Testis (tissue), 3 donors: ENCODE results near the gene CEP295NL. TPM values are rescaled to one million over a fixed set of nuclear protein-coding genes. Genes with fewer than 3 reads are reported as not detected.
"Not testable (repeated sequence)": the region's sequence is repeated elsewhere in the genome, so short reads cannot be mapped to it uniquely, and the experiment has no call there.

Experiments used
- DNase-seq: peaks from one replicate; pipeline ENCODE4 v3.0.0-alpha.2; 2019
- H3K27ac ChIP-seq, 2 donors: fragments of 200-600 bp; sonication (generic); one replicate each; pipeline ENCODE4 v1.5.1; 2019
- H3K27me3 ChIP-seq: fragments of 200-600 bp; sonication (generic); one replicate; pipeline ENCODE4 v1.5.1; 2019
- H3K36me3 ChIP-seq: fragments of 200-600 bp; sonication (generic); one replicate; pipeline ENCODE4 v1.5.1; 2017; ENCODE audit warnings: low read depth; ENCODE audit errors: missing control alignments
- H3K4me1 ChIP-seq: fragments of 200-600 bp; sonication (generic); one replicate; pipeline ENCODE4 v1.5.1; 2019
- H3K4me3 ChIP-seq, 2 donors: fragments of 200-600 bp; sonication (generic); one replicate each; pipeline ENCODE4 v1.5.1; 2017 to 2019
- H3K9me3 ChIP-seq: fragments of 200-600 bp; sonication (generic); one replicate; pipeline ENCODE4 v1.5.1; 2017
- POLR2A ChIP-seq: fragments of 450-650 bp; IDR thresholded peaks from one replicate; pipeline ENCODE4 v1.6.1; 2017; ENCODE audit warnings: antibody characterized with exemption, mild to moderate bottlenecking, moderate library complexity
- WGBS, 2 donors: methylation state at CpG; one replicate each; pipeline ENCODE4 v1.1.5; 2018; 5-methylcytosine and 5-hydroxymethylcytosine counted together
- intact Hi-C: fragments of 100-400 bp; cut with DNase I; formaldehyde crosslinking; loops from one replicate; pipeline ENCODE4 v1.15.1; 2023; ENCODE audit warnings: low total_unique reads
- polyA plus RNA-seq: library from polyadenylated mRNA; stranded (reverse); fragments of 350-450 nt; fragmentation: Illumina TruSeq; extraction: RNeasy Lipid Tissue Mini Kit (QIAGEN cat#74804); gene quantifications from one replicate; pipeline ENCODE4 v1.2.3, GENCODE V29; 2014; ENCODE audit warnings: low read depth, low replicate concordance; ENCODE audit not compliant: insufficient read depth
- total RNA-seq, 2 donors: library from RNA; depleted of rRNA; stranded (reverse); fragments of >200 nt; gene quantifications; one replicate each; pipeline ENCODE4 v1.2.3, GENCODE V29; 2016
- TF ChIP-seq, protein P1 (sequence below), 3 experiments: fragments of 450-650 bp in 2 of 3; fragments of 200-600 bp in 1 of 3; sonication (generic) in 1 of 3; IDR thresholded peaks; one replicate each; pipeline ENCODE4 v1.5.1; 2016 to 2019; ENCODE audit warnings: antibody characterized with exemption in 3 of 3, mild to moderate bottlenecking in 2 of 3, moderate library complexity in 1 of 3

CEP295NL gene
- total and polyA plus RNA-seq, 3 donors from 2014 or later = 32.3 to 100 (median 77.1) TPM

- intact Hi-C loops = no loop called here
- Histone ChIP-seq H3K4me1 (peaks cover 46% of the 10 kb centered on the region), H3K27ac (no peak overlapping the region), H3K36me3 (no peaks in the 10 kb centered on the region), H3K27me3 (no peaks in the 10 kb centered on the region), H3K9me3 (no peaks in the 10 kb centered on the region), H3K4me3 (no peak overlapping the region)
- WGBS, 2 donors = 84 to 85% methylated on average over 7 of the region's 7 CpGs
- TF ChIP-seq, protein P1, sequence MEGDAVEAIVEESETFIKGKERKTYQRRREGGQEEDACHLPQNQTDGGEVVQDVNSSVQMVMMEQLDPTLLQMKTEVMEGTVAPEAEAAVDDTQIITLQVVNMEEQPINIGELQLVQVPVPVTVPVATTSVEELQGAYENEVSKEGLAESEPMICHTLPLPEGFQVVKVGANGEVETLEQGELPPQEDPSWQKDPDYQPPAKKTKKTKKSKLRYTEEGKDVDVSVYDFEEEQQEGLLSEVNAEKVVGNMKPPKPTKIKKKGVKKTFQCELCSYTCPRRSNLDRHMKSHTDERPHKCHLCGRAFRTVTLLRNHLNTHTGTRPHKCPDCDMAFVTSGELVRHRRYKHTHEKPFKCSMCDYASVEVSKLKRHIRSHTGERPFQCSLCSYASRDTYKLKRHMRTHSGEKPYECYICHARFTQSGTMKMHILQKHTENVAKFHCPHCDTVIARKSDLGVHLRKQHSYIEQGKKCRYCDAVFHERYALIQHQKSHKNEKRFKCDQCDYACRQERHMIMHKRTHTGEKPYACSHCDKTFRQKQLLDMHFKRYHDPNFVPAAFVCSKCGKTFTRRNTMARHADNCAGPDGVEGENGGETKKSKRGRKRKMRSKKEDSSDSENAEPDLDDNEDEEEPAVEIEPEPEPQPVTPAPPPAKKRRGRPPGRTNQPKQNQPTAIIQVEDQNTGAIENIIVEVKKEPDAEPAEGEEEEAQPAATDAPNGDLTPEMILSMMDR (IDR thresholded peaks at IDR 0.05) = no peak
- no peak for TF ChIP-seq POLR2A
- no peak for DNase-seq
Measured at GRCh38 chr17:78905541-78905940, 2.5 kb upstream of the CEP295NL start.

DNA sequence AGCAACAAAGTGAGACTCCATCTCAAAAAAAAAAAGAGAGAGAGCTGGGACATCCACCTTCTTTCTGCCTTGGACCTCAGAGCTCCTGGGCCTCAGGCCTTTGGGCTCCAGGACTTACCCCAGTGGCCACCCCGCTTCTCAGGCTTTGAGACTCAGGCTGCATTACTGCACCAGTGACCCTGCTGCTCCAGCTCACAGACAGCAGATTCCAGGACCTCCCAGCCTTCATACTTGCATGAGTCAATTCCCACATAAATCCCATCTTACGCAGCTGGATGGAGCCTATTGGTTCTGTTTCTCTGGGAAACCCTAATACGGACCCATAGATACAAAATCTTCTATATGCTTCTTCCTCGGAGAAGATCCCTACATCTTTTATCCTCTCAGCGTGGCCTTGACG, 2.1 kb upstream of the CEP295NL start:
- Histone ChIP-seq H3K27ac (no peak overlapping the region), H3K27me3 (no peaks in the 10 kb centered on the region), H3K9me3 (no peaks in the 10 kb centered on the region), H3K4me1 (peaks cover 45% of the 10 kb centered on the region), H3K4me3 (no peak overlapping the region), H3K36me3 (no peaks in the 10 kb centered on the region)
- intact Hi-C loops = no loop called here
- no peak for DNase-seq
- 77 to 82% methylated on average over 6 of the region's 6 CpGs for WGBS, 2 donors
- TF ChIP-seq POLR2A = no peak
- TF ChIP-seq, protein P1 (IDR thresholded peaks at IDR 0.05) = no peak

DNA sequence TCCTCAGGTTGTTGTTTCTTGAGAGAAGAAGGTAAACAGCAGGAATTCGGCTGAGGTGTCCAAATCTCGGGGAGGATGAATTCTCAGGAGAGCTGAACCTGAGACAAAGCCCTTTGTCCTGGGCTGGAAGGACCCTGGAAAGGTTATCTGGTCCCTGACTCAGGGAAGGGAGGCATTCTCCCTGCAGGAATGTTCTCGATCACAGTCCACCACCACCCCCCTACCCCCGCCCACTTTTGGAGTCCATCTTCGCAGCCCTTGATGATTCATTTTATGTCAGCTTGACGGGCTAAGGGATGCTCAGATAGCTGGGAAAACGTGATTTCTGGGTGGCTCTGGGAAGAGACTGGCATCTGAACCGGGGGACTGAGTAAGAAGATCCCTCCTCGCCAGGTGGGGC, 1.4 kb upstream of the CEP295NL start:
- H3K4me1 ChIP-seq = peaks cover 44% of the 10 kb centered on the region
- no peaks in the 10 kb centered on the region for H3K36me3 ChIP-seq
- no peaks in the 10 kb centered on the region for H3K9me3 ChIP-seq
- intact Hi-C loops = no loop called here
- 61 to 77% methylated on average over 9 of the region's 9 CpGs for WGBS, 2 donors
- TF ChIP-seq, protein P1 (IDR thresholded peaks at IDR 0.05) = no peak
- TF ChIP-seq POLR2A = no peak
- H3K27me3 ChIP-seq = no peaks in the 10 kb centered on the region
- H3K27ac ChIP-seq = no peak overlapping the region
- H3K4me3 ChIP-seq = no peak overlapping the region
- DNase-seq = no peak

GRCh38 chr17:78902231-78902630, 770 bp downstream of the CEP295NL start:
- intact Hi-C loops, DNase-seq, H3K4me3 ChIP-seq, H3K9me3 ChIP-seq, H3K27me3 ChIP-seq, H3K27ac ChIP-seq, H3K36me3 ChIP-seq: not testable (repeated sequence)
- WGBS, 2 donors = 85 to 98% methylated on average over 7 to 8 of the region's 8 CpGs
- H3K4me1 ChIP-seq = peaks cover 43% of the 10 kb centered on the region

DNA sequence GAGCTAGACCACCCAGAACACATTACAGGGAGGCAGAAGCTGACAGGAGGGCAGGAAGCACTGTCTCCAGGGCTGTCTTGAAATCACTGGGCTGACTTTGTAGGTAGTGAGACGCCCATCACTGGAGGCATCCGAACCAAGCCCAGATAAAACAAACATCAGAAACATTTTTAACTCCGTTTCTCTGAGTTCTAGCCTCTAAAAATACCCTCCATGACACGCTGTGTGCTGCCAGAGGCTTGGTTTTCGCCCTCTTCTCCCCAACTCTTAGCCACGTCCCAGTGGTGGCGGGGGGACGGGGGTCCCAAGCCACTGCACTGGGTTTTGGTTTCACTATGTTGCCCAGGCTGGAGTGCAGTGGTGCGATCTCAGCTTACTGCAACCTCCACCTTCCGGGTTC, 1.2 kb downstream of the CEP295NL start:
- no peak for TF ChIP-seq POLR2A
- TF ChIP-seq, protein P1 (IDR thresholded peaks at IDR 0.05) = no peak
- Histone ChIP-seq H3K4me3 (no peak overlapping the region), H3K4me1 (peaks cover 47% of the 10 kb centered on the region), H3K36me3 (no peaks in the 10 kb centered on the region), H3K27ac (no peak overlapping the region), H3K27me3 (no peaks in the 10 kb centered on the region), H3K9me3 (no peaks in the 10 kb centered on the region)
- intact Hi-C loops = no loop called here
- DNase-seq = no peak
- whole genome bisulfite sequencing, 2 donors = 94 to 96% methylated on average over 10 of the region's 10 CpGs
